K562 (cell line): Measurements from ENCODE around the gene SNRNP70. TPM values are rescaled to one million over a fixed set of nuclear protein-coding genes. Genes with fewer than 3 reads are reported as not detected.

Experiments used
- ILF3 ChIP-seq: fragments of 450-650 bp; IDR thresholded peaks from 2 replicates; pipeline ENCODE4 v1.6.1; 2018; ENCODE audit warnings: antibody characterized with exemption, mild to moderate bottlenecking, moderate library complexity, borderline replicate concordance
- ILK ChIP-seq: fragments of 450-650 bp; IDR thresholded peaks from 2 replicates; pipeline ENCODE4 v1.6.1; 2016; ENCODE audit warnings: missing genetic modification characterization, low read depth, mild to moderate bottlenecking, missing compliant biosample characterization, moderate library complexity, borderline replicate concordance
- LARP7 ChIP-seq: fragments of 450-650 bp; IDR thresholded peaks from 2 replicates; pipeline ENCODE4 v1.6.1; 2016
- MIER1 ChIP-seq: fragments of 450-650 bp; IDR thresholded peaks from 2 replicates; pipeline ENCODE4 v1.6.1; 2016; ENCODE audit warnings: antibody characterized with exemption, mild to moderate bottlenecking, low read depth
- NFIX ChIP-seq: fragments of 250-450 bp; sonication (Bioruptor Pico); IDR thresholded peaks from 2 replicates; pipeline ENCODE4 v1.4.0; 2020; ENCODE audit warnings: low read depth, mild to moderate bottlenecking, moderate library complexity
- PHF20 ChIP-seq: fragments of 450-650 bp; IDR thresholded peaks from 2 replicates; pipeline ENCODE4 v1.6.1; 2018; ENCODE audit not compliant: partially characterized antibody
- PHF8 ChIP-seq: fragments of 200-600 bp; sonication (generic); IDR thresholded peaks from 2 replicates; pipeline ENCODE4 v1.6.1; 2012; ENCODE audit warnings: mixed run types, mild to moderate bottlenecking, inconsistent platforms, low read length, moderate library complexity, borderline replicate concordance
- RBBP5 ChIP-seq: fragments of 200-600 bp; sonication (generic); IDR thresholded peaks from 2 replicates; pipeline ENCODE4 v1.6.1; 2012; ENCODE audit warnings: borderline replicate concordance, mild to moderate bottlenecking, low read length, control low read depth, inconsistent platforms; ENCODE audit not compliant: insufficient read depth, poor library complexity, severe bottlenecking
- SAFB ChIP-seq: fragments of 200-400 bp; formaldehyde crosslinking; IDR thresholded peaks from 2 replicates; pipeline ENCODE4 v1.6.1; 2017; ENCODE audit warnings: low read depth, low read length, borderline replicate concordance
- SIN3B ChIP-seq: fragments of 450-650 bp; IDR thresholded peaks from 2 replicates; pipeline ENCODE4 v1.6.1; 2017; ENCODE audit warnings: low read depth, mild to moderate bottlenecking, moderate library complexity
- SMARCB1 ChIP-seq: IDR thresholded peaks from 2 replicates; pipeline ENCODE4 v1.6.1; 2011; ENCODE audit warnings: improper control_type of control experiment, low read depth; ENCODE audit not compliant: insufficient read length
- TBL1XR1 ChIP-seq, 2 experiments: IDR thresholded peaks; 2 replicates each; pipeline ENCODE4 v1.6.1; 2012; ENCODE audit warnings: improper control_type of control experiment in 2 of 2, low read length in 2 of 2, mild to moderate bottlenecking in 1 of 2
- TCFL5 ChIP-seq: fragments of 250-450 bp; sonication (Bioruptor Pico); conservative IDR thresholded peaks from 2 replicates; pipeline ENCODE4 v1.6.1; 2021; ENCODE audit warnings: mild to moderate bottlenecking, moderate library complexity, matching md5 sums
- TRIM24 ChIP-seq, 2 experiments: fragments of 450-650 bp; IDR thresholded peaks; 2 replicates each; pipeline ENCODE4 v1.6.1; 2016
- U2AF1 ChIP-seq: fragments of 200-400 bp; formaldehyde crosslinking; optimal IDR thresholded peaks from 2 replicates; pipeline ENCODE3; 2017; ENCODE audit warnings: mild to moderate bottlenecking, low read depth, low read length, moderate library complexity
- ZNF140 ChIP-seq: fragments of 250-450 bp; sonication (Bioruptor Pico); IDR thresholded peaks from 2 replicates; pipeline ENCODE4 v1.8.0; 2021; ENCODE audit warnings: moderate library complexity, mild to moderate bottlenecking, inconsistent platforms
- ZNF77 ChIP-seq: fragments of 250-450 bp; sonication (Bioruptor Pico); IDR thresholded peaks from 2 replicates; pipeline ENCODE4 v1.5.0; 2020
- polyA plus RNA-seq, 8 experiments: library from polyadenylated mRNA; depleted of rRNA in 4 of 8; stranded (reverse) in 5 of 8; unstranded in 3 of 8; fragments of >200 nt; fragmentation: Nextera tagmentation in 2 of 8; fragmentation: Illumina TruSeq in 1 of 8; extraction: Ambion mirVana in 2 of 8; extraction: Trizol in 1 of 8; gene quantifications; 2 replicates each; pipeline versions ENCODE4 v1.2.1 to v1.2.3, GENCODE V29; 2011 to 2014; ENCODE audit warnings: inconsistent platforms in 1 of 8, missing spikeins in 1 of 8
- total RNA-seq, 7 experiments: library from RNA; depleted of rRNA in 6 of 7; stranded (reverse); fragments of >200 nt in 6 of 7; fragmentation: Illumina TruSeq in 2 of 7; extraction: Trizol in 2 of 7; gene quantifications; 2 replicates each; pipeline versions ENCODE4 v1.2.1 to v1.2.3, GENCODE V29; 2011 to 2021; ENCODE audit warnings: low replicate concordance in 1 of 7
- TF ChIP-seq, protein P1 (sequence below): sonication (generic); formaldehyde crosslinking; IDR thresholded peaks from 2 replicates; pipeline ENCODE4 v1.8.0; 2023; ENCODE audit warnings: mild to moderate bottlenecking, missing genetic modification reagents
- TF ChIP-seq, protein P2 (sequence below), 3 experiments: fragments of 200-800 bp in 1 of 3; sonication (Bioruptor generic) in 1 of 3; sonication (generic) in 1 of 3; formaldehyde crosslinking in 1 of 3; IDR thresholded peaks; 2 replicates each; pipeline versions ENCODE4 v1.6.1 to v1.8.0; 2016 to 2022; ENCODE audit warnings: mild to moderate bottlenecking in 2 of 3, missing compliant biosample characterization in 2 of 3, missing genetic modification characterization in 2 of 3, missing genetic modification reagents in 1 of 3
- TF ChIP-seq, protein P3 (sequence below): fragments of 450-650 bp; IDR thresholded peaks from 2 replicates; pipeline ENCODE4 v1.6.1; 2016; ENCODE audit warnings: borderline replicate concordance

SNRNP70 gene
- total and polyA plus RNA-seq, 9 of the 15 experiments (the other 6 are each of a cell fraction or from before 2014, with no cell fraction given) = 2.8 to 496 (median 136) TPM

DNA sequence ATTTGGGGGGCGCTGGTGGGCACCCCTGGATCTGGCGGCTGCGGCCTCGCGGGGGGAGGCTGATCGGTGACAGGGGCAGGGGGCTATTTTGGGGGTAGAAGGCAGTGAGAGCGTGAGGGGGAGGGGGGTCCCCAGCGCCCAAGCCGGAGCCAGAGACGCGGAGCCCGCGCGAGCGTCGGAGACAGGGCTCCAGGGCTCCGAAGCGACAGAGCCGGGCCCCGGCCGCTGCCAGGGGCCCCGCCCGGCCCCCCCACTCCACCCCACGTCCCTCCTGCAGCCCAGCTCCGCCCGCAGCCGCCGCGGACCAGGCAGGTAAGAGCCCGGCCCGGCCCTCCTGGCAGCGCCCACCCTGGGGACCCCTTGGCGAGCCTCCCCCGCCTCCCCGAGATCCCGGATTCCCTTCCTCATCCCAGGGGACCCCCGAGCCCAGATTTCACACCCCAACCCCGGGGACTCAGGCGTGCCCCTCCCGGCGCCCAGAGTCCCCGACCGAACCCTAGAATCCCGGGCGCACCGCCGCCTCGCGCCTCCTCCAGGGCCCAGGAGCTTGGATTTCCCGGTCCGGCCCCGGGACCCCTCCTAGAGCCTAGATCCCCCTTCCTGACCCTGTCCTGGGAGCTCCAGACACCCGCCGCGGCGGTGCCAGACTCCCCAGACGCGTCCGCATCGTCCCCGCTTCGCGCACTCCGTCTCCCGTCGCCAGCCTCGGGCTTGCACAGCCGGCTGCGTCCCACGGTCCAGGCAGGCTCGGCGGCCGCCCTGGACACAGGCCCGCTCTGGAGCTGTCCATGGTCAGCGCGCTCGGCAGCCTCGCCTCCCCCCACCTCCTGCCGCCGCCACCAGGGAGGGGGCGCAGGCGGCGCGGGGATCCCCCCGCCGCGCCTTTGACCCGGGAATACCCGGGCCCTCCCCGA, 34.4 kb downstream of the SNRNP70 start, which contains the start of gene PPFIA3 (continued):
- TF ChIP-seq SAFB (no peak; the same call in 1 of the 2 replicates), SMARCB1 (no peak), PHF8 (peak; percentile 17; the same call in 1 of the 2 replicates), SIN3B (no peak), MIER1 (peak; percentile 78), RBBP5 (peak; percentile 41), TCFL5 (no peak), ZNF140 (CRISPR knock-in tag) (no peak), ILF3 (no peak; the same call in 1 of the 2 replicates), ILK (tag) (no peak), PHF20 (no peak), TRIM24 (IDR thresholded peaks at IDR 0.05) (no peak), ZNF77 (CRISPR knock-in tag) (no peak), LARP7 (no peak), U2AF1 (no peak), TBL1XR1 (IDR thresholded peaks at IDR 0.05; ENCODE audit: low read length in 2 of 2) (no peak), NFIX (no peak)
- TF ChIP-seq, protein P1, sequence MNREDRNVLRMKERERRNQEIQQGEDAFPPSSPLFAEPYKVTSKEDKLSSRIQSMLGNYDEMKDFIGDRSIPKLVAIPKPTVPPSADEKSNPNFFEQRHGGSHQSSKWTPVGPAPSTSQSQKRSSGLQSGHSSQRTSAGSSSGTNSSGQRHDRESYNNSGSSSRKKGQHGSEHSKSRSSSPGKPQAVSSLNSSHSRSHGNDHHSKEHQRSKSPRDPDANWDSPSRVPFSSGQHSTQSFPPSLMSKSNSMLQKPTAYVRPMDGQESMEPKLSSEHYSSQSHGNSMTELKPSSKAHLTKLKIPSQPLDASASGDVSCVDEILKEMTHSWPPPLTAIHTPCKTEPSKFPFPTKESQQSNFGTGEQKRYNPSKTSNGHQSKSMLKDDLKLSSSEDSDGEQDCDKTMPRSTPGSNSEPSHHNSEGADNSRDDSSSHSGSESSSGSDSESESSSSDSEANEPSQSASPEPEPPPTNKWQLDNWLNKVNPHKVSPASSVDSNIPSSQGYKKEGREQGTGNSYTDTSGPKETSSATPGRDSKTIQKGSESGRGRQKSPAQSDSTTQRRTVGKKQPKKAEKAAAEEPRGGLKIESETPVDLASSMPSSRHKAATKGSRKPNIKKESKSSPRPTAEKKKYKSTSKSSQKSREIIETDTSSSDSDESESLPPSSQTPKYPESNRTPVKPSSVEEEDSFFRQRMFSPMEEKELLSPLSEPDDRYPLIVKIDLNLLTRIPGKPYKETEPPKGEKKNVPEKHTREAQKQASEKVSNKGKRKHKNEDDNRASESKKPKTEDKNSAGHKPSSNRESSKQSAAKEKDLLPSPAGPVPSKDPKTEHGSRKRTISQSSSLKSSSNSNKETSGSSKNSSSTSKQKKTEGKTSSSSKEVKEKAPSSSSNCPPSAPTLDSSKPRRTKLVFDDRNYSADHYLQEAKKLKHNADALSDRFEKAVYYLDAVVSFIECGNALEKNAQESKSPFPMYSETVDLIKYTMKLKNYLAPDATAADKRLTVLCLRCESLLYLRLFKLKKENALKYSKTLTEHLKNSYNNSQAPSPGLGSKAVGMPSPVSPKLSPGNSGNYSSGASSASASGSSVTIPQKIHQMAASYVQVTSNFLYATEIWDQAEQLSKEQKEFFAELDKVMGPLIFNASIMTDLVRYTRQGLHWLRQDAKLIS (CRISPR knock-in tag) = 0 out of 2 replicates have a peak, but pooled peaks have one; percentile 46
- TF ChIP-seq, protein P2, sequence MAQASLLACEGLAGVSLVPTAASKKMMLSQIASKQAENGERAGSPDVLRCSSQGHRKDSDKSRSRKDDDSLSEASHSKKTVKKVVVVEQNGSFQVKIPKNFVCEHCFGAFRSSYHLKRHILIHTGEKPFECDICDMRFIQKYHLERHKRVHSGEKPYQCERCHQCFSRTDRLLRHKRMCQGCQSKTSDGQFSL (CRISPR knock-in tag; IDR thresholded peaks at IDR 0.05) = peak; percentile 90
- TF ChIP-seq, protein P2 (tag; IDR thresholded peaks at IDR 0.05) = peak in 1 of 2 experiments; percentile 52; a peak in 1 of 4 replicates
- TF ChIP-seq, protein P3, sequence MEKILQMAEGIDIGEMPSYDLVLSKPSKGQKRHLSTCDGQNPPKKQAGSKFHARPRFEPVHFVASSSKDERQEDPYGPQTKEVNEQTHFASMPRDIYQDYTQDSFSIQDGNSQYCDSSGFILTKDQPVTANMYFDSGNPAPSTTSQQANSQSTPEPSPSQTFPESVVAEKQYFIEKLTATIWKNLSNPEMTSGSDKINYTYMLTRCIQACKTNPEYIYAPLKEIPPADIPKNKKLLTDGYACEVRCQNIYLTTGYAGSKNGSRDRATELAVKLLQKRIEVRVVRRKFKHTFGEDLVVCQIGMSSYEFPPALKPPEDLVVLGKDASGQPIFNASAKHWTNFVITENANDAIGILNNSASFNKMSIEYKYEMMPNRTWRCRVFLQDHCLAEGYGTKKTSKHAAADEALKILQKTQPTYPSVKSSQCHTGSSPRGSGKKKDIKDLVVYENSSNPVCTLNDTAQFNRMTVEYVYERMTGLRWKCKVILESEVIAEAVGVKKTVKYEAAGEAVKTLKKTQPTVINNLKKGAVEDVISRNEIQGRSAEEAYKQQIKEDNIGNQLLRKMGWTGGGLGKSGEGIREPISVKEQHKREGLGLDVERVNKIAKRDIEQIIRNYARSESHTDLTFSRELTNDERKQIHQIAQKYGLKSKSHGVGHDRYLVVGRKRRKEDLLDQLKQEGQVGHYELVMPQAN = peak; percentile 44; the same call in 1 of the 2 replicates
